Lower leg skin (tissue), 4 donors: ENCODE measurements around the gene FBLIM1. TPM values are rescaled to one million over a fixed set of nuclear protein-coding genes. Genes with fewer than 3 reads are reported as not detected.

ENCODE experiments used
- DNase-seq, 2 donors: peaks; one replicate each; pipeline ENCODE4 v3.0.0-alpha.2; 2019; ENCODE audit warnings: low spot score in 2 of 2
- H3K4me3 ChIP-seq: fragments of 200-600 bp; sonication (generic); 2 replicates; pipeline ENCODE4 v1.5.1; 2017; ENCODE audit warnings: mild to moderate bottlenecking, low read depth; ENCODE audit not compliant: poor library complexity, severe bottlenecking
- CTCF ChIP-seq, 3 donors: fragments of 450-650 bp; IDR thresholded peaks; one replicate each; pipeline ENCODE4 v1.5.1; 2016; ENCODE audit warnings: antibody characterized with exemption in 3 of 3, mild to moderate bottlenecking in 3 of 3, moderate library complexity in 2 of 3
- POLR2A ChIP-seq, 2 donors: fragments of 450-650 bp; IDR thresholded peaks; one replicate each; pipeline ENCODE4 v1.6.1; 2016 to 2017; ENCODE audit warnings: antibody characterized with exemption in 2 of 2, mild to moderate bottlenecking in 1 of 2, moderate library complexity in 1 of 2
- WGBS, 2 donors: methylation state at CpG; one replicate each; pipeline ENCODE4 v1.1.5; 2018; 5-methylcytosine and 5-hydroxymethylcytosine counted together
- intact Hi-C: fragments of 100-400 bp; cut with DNase I; formaldehyde crosslinking; loops from one replicate; pipeline ENCODE4 v1.15.0; 2023; ENCODE audit warnings: low total_unique reads
- total RNA-seq, 4 donors: library from RNA; depleted of rRNA; stranded (reverse); fragments of >200 nt; gene quantifications; one replicate each; pipeline ENCODE4 v1.1.0, GENCODE V29; 2016

FBLIM1 gene
- total RNA-seq, 4 donors from 2014 or later: 11.5 to 41.7 (median 17.7) TPM

GRCh38 chr1:15764890-15765289 is 6.3 kb downstream of the FBLIM1 start:
- TF ChIP-seq POLR2A (IDR thresholded peaks at IDR 0.05): no peak
- no peak for TF ChIP-seq CTCF (IDR thresholded peaks at IDR 0.05)
- intact Hi-C loops: no loop called here
- no peak overlapping the region for H3K4me3 ChIP-seq
- DNase-seq: no peak
- 87 to 90% methylated on average over 12 to 15 of the region's 15 CpGs for WGBS, 2 donors

- no peak overlapping the region for H3K4me3 ChIP-seq
- TF ChIP-seq POLR2A (IDR thresholded peaks at IDR 0.05): no peak
- intact Hi-C loops: no loop called here
- DNase-seq: peak in 1 of 2 donors; percentile 58
- 62 to 67% methylated on average over 20 of the region's 20 CpGs for WGBS, 2 donors
These were observed 7.0 kb downstream of the FBLIM1 start for GRCh38 chr1:15765495-15766194.

- no peak for TF ChIP-seq POLR2A (IDR thresholded peaks at IDR 0.05)
- no peak for TF ChIP-seq CTCF (IDR thresholded peaks at IDR 0.05)
- no peak for DNase-seq
- 87 to 88% methylated on average over 5 of the region's 5 CpGs for WGBS, 2 donors
- intact Hi-C loops: no loop called here
- H3K4me3 ChIP-seq: no peak overlapping the region
These were observed 9.3 kb downstream of the FBLIM1 start for GRCh38 chr1:15767941-15768340.

GRCh38 chr1:15768388-15768787 is 9.8 kb downstream of the FBLIM1 start:
- WGBS, 2 donors: 96% methylated on average over 7 of the region's 7 CpGs
- intact Hi-C loops: no loop called here
- TF ChIP-seq CTCF (IDR thresholded peaks at IDR 0.05) (no peak), POLR2A (IDR thresholded peaks at IDR 0.05) (no peak)
- no peak for DNase-seq
- no peak overlapping the region for H3K4me3 ChIP-seq

- DNase-seq: no peak
- 95% methylated on average over 14 of the region's 14 CpGs for WGBS, 2 donors
- H3K4me3 ChIP-seq: no peak overlapping the region
- intact Hi-C loops: no loop called here
- TF ChIP-seq CTCF (IDR thresholded peaks at IDR 0.05) (no peak), POLR2A (IDR thresholded peaks at IDR 0.05) (no peak)
These were observed 11.8 kb downstream of the FBLIM1 start for GRCh38 chr1:15770313-15770962.

GRCh38 chr1:15771836-15772515 is 13.4 kb downstream of the FBLIM1 start:
- H3K4me3 ChIP-seq: no peak overlapping the region
- 74 to 86% methylated on average over 6 of the region's 6 CpGs for WGBS, 2 donors
- DNase-seq: no peak
- no peak for TF ChIP-seq POLR2A (IDR thresholded peaks at IDR 0.05)
- TF ChIP-seq CTCF (IDR thresholded peaks at IDR 0.05): no peak
- intact Hi-C loops: no loop called here
